Upper lobe of left lung (tissue), 6 donors: ENCODE data around the gene UBAC1. TPM values are rescaled to one million over a fixed set of nuclear protein-coding genes. Genes with fewer than 3 reads are reported as not detected.

Experiments
- ATAC-seq, 2 donors: fragments of 200-7000 bp; cut with Tn5 transposase; one replicate each; pipeline ENCODE4 v1.9.1; 2022; ENCODE audit warnings: mild to moderate bottlenecking in 2 of 2, moderate library complexity in 2 of 2; ENCODE audit not compliant: low FRiP score in 2 of 2
- DNase-seq, 2 donors: peaks; one replicate each; pipeline ENCODE4 v3.0.0-alpha.2; 2019 to 2020
- H3K27ac ChIP-seq, 4 donors: fragments of 200-600 bp; sonication (generic); one replicate each; pipeline ENCODE4 v1.5.1; 2016 to 2019
- H3K27me3 ChIP-seq, 4 donors: fragments of 200-600 bp; sonication (generic); one replicate each; pipeline ENCODE4 v1.5.1; 2017 to 2019
- H3K36me3 ChIP-seq, 4 donors: fragments of 200-600 bp; sonication (generic); one replicate each; pipeline ENCODE4 v1.5.1; 2016 to 2019
- H3K4me1 ChIP-seq, 4 donors: fragments of 200-600 bp; sonication (generic); one replicate each; pipeline ENCODE4 v1.5.1; 2018 to 2019
- H3K4me3 ChIP-seq, 4 donors: fragments of 200-600 bp; sonication (generic); one replicate each; pipeline ENCODE4 v1.5.1; 2017 to 2019; ENCODE audit warnings: mild to moderate bottlenecking in 2 of 4, moderate library complexity in 1 of 4
- H3K9me3 ChIP-seq, 4 donors: fragments of 200-600 bp; sonication (generic); one replicate each; pipeline ENCODE4 v1.5.1; 2018 to 2019
- CTCF ChIP-seq, 6 experiments: fragments of 450-650 bp in 4 of 6; fragments of 200-600 bp in 2 of 6; sonication (generic) in 2 of 6; IDR thresholded peaks; one replicate each; pipeline ENCODE4 v1.5.1; 2016 to 2019; ENCODE audit warnings: antibody characterized with exemption in 6 of 6
- EP300 ChIP-seq, 4 donors: sonication (generic); formaldehyde crosslinking; IDR thresholded peaks; one replicate each; pipeline ENCODE4 v1.5.1; 2017; ENCODE audit warnings: antibody characterized with exemption in 4 of 4, control low read depth in 2 of 4
- POLR2A ChIP-seq, 4 donors: fragments of 450-650 bp; IDR thresholded peaks; one replicate each; pipeline ENCODE4 v1.5.1; 2016 to 2017; ENCODE audit warnings: antibody characterized with exemption in 4 of 4, mild to moderate bottlenecking in 2 of 4
- POLR2AphosphoS5 ChIP-seq, 2 donors: sonication (generic); formaldehyde crosslinking; IDR thresholded peaks; one replicate each; pipeline ENCODE4 v1.5.1; 2017; ENCODE audit warnings: antibody characterized with exemption in 2 of 2
- WGBS, 2 donors: methylation state at CpG; one replicate each; pipeline ENCODE4 v1.1.5; 2017 to 2018; 5-methylcytosine and 5-hydroxymethylcytosine counted together
- total RNA-seq, 6 donors: library from RNA; depleted of rRNA in 4 of 6; stranded (reverse); fragments of >200 nt in 4 of 6; gene quantifications; one replicate each; pipeline versions ENCODE4 v1.1.0 to v1.2.1, GENCODE V29; 2016 to 2021
- donor health status: DM: no; HTN: no; CAD: no; lungs with moderate emphysema.
- donor health status: DM: no; HTN: yes; CAD: no; lungs with severe emphysema.

The UBAC1 gene
- total RNA-seq, 6 donors from 2014 or later: 38.0 to 72.3 (median 49.3) TPM

GRCh38 chr9:135980926-135981630, 19.9 kb upstream of the UBAC1 start:
- Histone ChIP-seq H3K9me3 (no peaks in the 10 kb centered on the region), H3K4me1 (peaks cover 11 to 15% (median 14%) of the 10 kb centered on the region in 4 donors), H3K4me3 (no peak overlapping the region), H3K27me3 (peaks cover 0 to 3% (median 0%) of the 10 kb centered on the region in 4 donors), H3K27ac (no peak overlapping the region), H3K36me3 (no peaks in the 10 kb centered on the region)
- 87 to 96% methylated on average over 4 to 29 of the region's 29 CpGs for WGBS, 2 donors
- DNase-seq: no peak
- no peak for TF ChIP-seq EP300 (IDR thresholded peaks at IDR 0.05)
- no peak for TF ChIP-seq CTCF (IDR thresholded peaks at IDR 0.05)
- TF ChIP-seq POLR2AphosphoS5 (IDR thresholded peaks at IDR 0.05): no peak
- TF ChIP-seq POLR2A (IDR thresholded peaks at IDR 0.05): no peak
- ATAC-seq: no peak

GRCh38 chr9:135979547-135980166, 18.5 kb upstream of the UBAC1 start:
- 59 to 77% methylated on average over 13 to 18 of the region's 19 CpGs for WGBS, 2 donors
- Histone ChIP-seq H3K4me1 (peaks cover 11 to 15% (median 14%) of the 10 kb centered on the region in 4 donors), H3K27ac (peak overlapping the region in 1 of 4 donors; percentile 51), H3K4me3 (no peak overlapping the region), H3K9me3 (no peaks in the 10 kb centered on the region), H3K36me3 (no peaks in the 10 kb centered on the region), H3K27me3 (peaks cover 0 to 3% (median 0%) of the 10 kb centered on the region in 4 donors)
- no peak for ATAC-seq
- peak in 1 of 2 donors; percentile 77 for DNase-seq
- no peak for TF ChIP-seq CTCF (IDR thresholded peaks at IDR 0.05)
- TF ChIP-seq POLR2A (IDR thresholded peaks at IDR 0.05): no peak
- no peak for TF ChIP-seq POLR2AphosphoS5 (IDR thresholded peaks at IDR 0.05)
- no peak for TF ChIP-seq EP300 (IDR thresholded peaks at IDR 0.05)

- peaks cover 0 to 3% (median 0%) of the 10 kb centered on the region in 4 donors for H3K27me3 ChIP-seq
- peak overlapping the region in 1 of 4 donors; percentile 51 for H3K27ac ChIP-seq
- TF ChIP-seq CTCF (IDR thresholded peaks at IDR 0.05): no peak
- no peak for TF ChIP-seq POLR2A (IDR thresholded peaks at IDR 0.05)
- no peak for TF ChIP-seq EP300 (IDR thresholded peaks at IDR 0.05)
- TF ChIP-seq POLR2AphosphoS5 (IDR thresholded peaks at IDR 0.05): no peak
- DNase-seq: peak in 1 of 2 donors; percentile 56
- H3K4me3 ChIP-seq: no peak overlapping the region
- no peaks in the 10 kb centered on the region for H3K36me3 ChIP-seq
- ATAC-seq: peak in 1 of 2 donors; percentile 32
- WGBS, 2 donors: 33 to 83% methylated on average over 1 to 15 of the region's 20 CpGs
- H3K4me1 ChIP-seq: peaks cover 11 to 16% (median 14%) of the 10 kb centered on the region in 4 donors
- no peaks in the 10 kb centered on the region for H3K9me3 ChIP-seq
Observed at GRCh38 chr9:135978642-135979546, 17.7 kb upstream of the UBAC1 start.

GRCh38 chr9:135976944-135977343, 15.8 kb upstream of the UBAC1 start:
- no peaks in the 10 kb centered on the region for H3K36me3 ChIP-seq
- no peak overlapping the region for H3K27ac ChIP-seq
- no peak for DNase-seq
- no peak overlapping the region for H3K4me3 ChIP-seq
- no peak for ATAC-seq
- H3K9me3 ChIP-seq: no peaks in the 10 kb centered on the region
- peaks cover 11 to 25% (median 22%) of the 10 kb centered on the region in 4 donors for H3K4me1 ChIP-seq
- TF ChIP-seq EP300 (IDR thresholded peaks at IDR 0.05) (no peak), POLR2A (IDR thresholded peaks at IDR 0.05) (no peak), CTCF (IDR thresholded peaks at IDR 0.05) (no peak), POLR2AphosphoS5 (IDR thresholded peaks at IDR 0.05) (no peak)
- WGBS, 2 donors: 65% methylated on average over 13 of the region's 13 CpGs; no CpG with 5 or more reads in 1 of the 2 donors
- peaks cover 0 to 3% (median 0%) of the 10 kb centered on the region in 4 donors for H3K27me3 ChIP-seq
